Nephron progenitor cell (in vitro differentiated cells): ENCODE results near the gene BLNK.

Experiments
- DNase-seq: peaks from one replicate; pipeline ENCODE4 v3.0.0; 2021
- H3K27ac Mint-ChIP-seq: 2 replicates; pipeline ENCODE4 v1.8.0; 2021; ENCODE audit warnings: mild to moderate bottlenecking, moderate library complexity, mixed read lengths
- H3K27me3 Mint-ChIP-seq: 2 replicates; pipeline ENCODE4 v1.8.0; 2021; ENCODE audit warnings: mild to moderate bottlenecking, low read depth, mixed read lengths; ENCODE audit not compliant: poor library complexity
- H3K36me3 Mint-ChIP-seq: 2 replicates; pipeline ENCODE4 v1.8.0; 2021; ENCODE audit warnings: low read depth, mixed read lengths
- H3K4me1 Mint-ChIP-seq: 2 replicates; pipeline ENCODE4 v1.8.0; 2021; ENCODE audit warnings: mixed read lengths
- H3K4me3 Mint-ChIP-seq: 2 replicates; pipeline ENCODE4 v1.8.0; 2021; ENCODE audit warnings: mild to moderate bottlenecking, moderate library complexity, mixed read lengths
- H3K9me3 Mint-ChIP-seq: 2 replicates; pipeline ENCODE4 v1.8.0; 2021; ENCODE audit warnings: mild to moderate bottlenecking, moderate library complexity, mixed read lengths
- CTCF ChIP-seq: fragments of 200-600 bp; sonication (generic); IDR thresholded peaks from 2 replicates; pipeline ENCODE4 v1.5.0; 2021; ENCODE audit warnings: antibody characterized with exemption

Gene BLNK

GRCh38 chr10:96268341-96268909 is 2.9 kb downstream of the BLNK start:
- H3K27me3 Mint-ChIP-seq, result peaks cover 5% of the 10 kb centered on the region
- no peaks in the 10 kb centered on the region for H3K9me3 Mint-ChIP-seq
- no peak for TF ChIP-seq CTCF
- H3K36me3 Mint-ChIP-seq, result no peaks in the 10 kb centered on the region
- no peak for DNase-seq
- H3K4me1 Mint-ChIP-seq, result peaks cover 5% of the 10 kb centered on the region
- H3K4me3 Mint-ChIP-seq, result no peak overlapping the region
- no peak overlapping the region for H3K27ac Mint-ChIP-seq

- Mint-ChIP-seq H3K36me3 (no peaks in the 10 kb centered on the region), H3K9me3 (no peaks in the 10 kb centered on the region), H3K27ac (no peak overlapping the region), H3K27me3 (peaks cover 8% of the 10 kb centered on the region), H3K4me1 (peaks cover 5% of the 10 kb centered on the region), H3K4me3 (no peak overlapping the region)
- no peak for DNase-seq
- TF ChIP-seq CTCF, result no peak
Measured at GRCh38 chr10:96267234-96267705, 4.1 kb downstream of the BLNK start.

- peaks cover 8% of the 10 kb centered on the region for H3K27me3 Mint-ChIP-seq
- H3K4me3 Mint-ChIP-seq, result no peak overlapping the region
- no peaks in the 10 kb centered on the region for H3K9me3 Mint-ChIP-seq
- no peaks in the 10 kb centered on the region for H3K36me3 Mint-ChIP-seq
- H3K4me1 Mint-ChIP-seq, result peaks cover 2% of the 10 kb centered on the region
- no peak for DNase-seq
- no peak overlapping the region for H3K27ac Mint-ChIP-seq
- TF ChIP-seq CTCF, result no peak
Measured at GRCh38 chr10:96266118-96266770, 5.1 kb downstream of the BLNK start.

GRCh38 chr10:96264938-96265337 is 6.4 kb downstream of the BLNK start:
- Mint-ChIP-seq H3K4me3 (no peak overlapping the region), H3K36me3 (no peaks in the 10 kb centered on the region), H3K27ac (no peak overlapping the region), H3K27me3 (peaks cover 8% of the 10 kb centered on the region), H3K4me1 (no peaks in the 10 kb centered on the region), H3K9me3 (no peaks in the 10 kb centered on the region)
- DNase-seq, result no peak
- TF ChIP-seq CTCF, result no peak

GRCh38 chr10:96263669-96264068 is 7.7 kb downstream of the BLNK start:
- H3K9me3 Mint-ChIP-seq, result no peaks in the 10 kb centered on the region
- no peak overlapping the region for H3K4me3 Mint-ChIP-seq
- TF ChIP-seq CTCF, result no peak
- no peak overlapping the region for H3K27ac Mint-ChIP-seq
- H3K36me3 Mint-ChIP-seq, result no peaks in the 10 kb centered on the region
- DNase-seq, result no peak
- H3K27me3 Mint-ChIP-seq, result peaks cover 15% of the 10 kb centered on the region
- H3K4me1 Mint-ChIP-seq, result no peaks in the 10 kb centered on the region

- H3K36me3 Mint-ChIP-seq, result no peaks in the 10 kb centered on the region
- H3K9me3 Mint-ChIP-seq, result no peaks in the 10 kb centered on the region
- no peak for DNase-seq
- no peak for TF ChIP-seq CTCF
- no peak overlapping the region for H3K4me3 Mint-ChIP-seq
- H3K27me3 Mint-ChIP-seq, result peaks cover 15% of the 10 kb centered on the region
- H3K4me1 Mint-ChIP-seq, result no peaks in the 10 kb centered on the region
- H3K27ac Mint-ChIP-seq, result no peak overlapping the region
Measured at GRCh38 chr10:96263176-96263575, 8.2 kb downstream of the BLNK start.
